Endothelial cell of umbilical vein (primary cell): ENCODE results near the gene SOHLH1. TPM values are rescaled to one million over a fixed set of nuclear protein-coding genes. Genes with fewer than 3 reads are reported as not detected.

Experiments
- BruUV-seq: library from RNA; stranded (reverse); fragments of 400-500 nt; replicated peaks from 2 replicates; lab custom pipeline; 2021; lab: Mats Ljungman, UMichigan
- CTCF ChIA-PET: fragments of 300-600, 350-600 bp; sonication (Branson Sonifier 250); formaldehyde crosslinking; loops from one replicate; lab custom pipeline; 2021; ENCODE audit warnings: antibody characterized with exemption, inconsistent platforms; lab: Charles Lee
- POLR2A ChIA-PET: fragments of 300-600, 350-600 bp; sonication (Branson Sonifier 250); formaldehyde crosslinking; loops from one replicate; lab custom pipeline; 2021; ENCODE audit warnings: antibody characterized with exemption, inconsistent platforms; lab: Charles Lee
- DNase-seq: peaks from one replicate; pipeline ENCODE4 v3.0.0-alpha.2; 2011; ENCODE audit warnings: low read depth, low spot score
- FAIRE-seq: peaks from 2 replicates; lab custom pipeline; 2011; peaks lifted over from hg19 to GRCh38; lab: Jason Lieb, UNC
- H2AFZ ChIP-seq: 2 replicates; pipeline ENCODE4 v1.6.0; 2012; ENCODE audit warnings: low read depth, low read length, control low read depth, inconsistent platforms
- H3K27ac ChIP-seq: 2 replicates; pipeline ENCODE4 v1.5.1; 2011; ENCODE audit warnings: low read depth, mild to moderate bottlenecking, control low read depth, low read length, moderate library complexity; ENCODE audit not compliant: insufficient read depth
- H3K27me3 ChIP-seq, 2 experiments: 2 replicates each; pipeline versions ENCODE4 v1.6.0 to v1.6.1; 2011; ENCODE audit warnings: low read length in 2 of 2, mixed read lengths in 1 of 2; ENCODE audit not compliant: control insufficient read depth in 2 of 2, insufficient read depth in 2 of 2
- H3K36me3 ChIP-seq, 2 experiments: 2 replicates in 1 of 2; 3 replicates in 1 of 2; pipeline ENCODE4 v1.5.1; 2011; ENCODE audit warnings: low read length in 2 of 2, mild to moderate bottlenecking in 1 of 2, moderate library complexity in 1 of 2; ENCODE audit not compliant: control insufficient read depth in 2 of 2, insufficient read depth in 2 of 2; ENCODE audit errors: extremely low read depth in 1 of 2
- H3K4me1 ChIP-seq: 3 replicates; pipeline ENCODE4 v1.5.1; 2011; ENCODE audit warnings: mild to moderate bottlenecking, low read length; ENCODE audit not compliant: control insufficient read depth, insufficient read depth; ENCODE audit errors: extremely low read depth
- H3K4me2 ChIP-seq: 2 replicates; pipeline ENCODE4 v1.6.1; 2011; ENCODE audit warnings: low read length, control low read depth, mixed read lengths; ENCODE audit not compliant: insufficient read depth
- H3K4me3 ChIP-seq, 3 experiments: fragments of 200-600 bp in 1 of 3; sonication (generic), shearing (Covaris generic) in 1 of 3; replicated peaks in 1 of 3; 2 replicates each; pipeline ENCODE4 v1.5.1; 2011 to 2016; ENCODE audit warnings: control low read depth in 3 of 3, low read length in 3 of 3, mild to moderate bottlenecking in 2 of 3, inconsistent platforms in 1 of 3, low read depth in 1 of 3, moderate library complexity in 1 of 3; ENCODE audit not compliant: insufficient read depth in 1 of 3
- H3K79me2 ChIP-seq: 2 replicates; pipeline ENCODE4 v1.6.0; 2012; ENCODE audit warnings: low read length, inconsistent platforms; ENCODE audit not compliant: control insufficient read depth, insufficient read depth
- H3K9ac ChIP-seq: replicated peaks from 2 replicates; pipeline ENCODE3; 2011; ENCODE audit warnings: low read length, control low read depth; ENCODE audit not compliant: insufficient read depth; ENCODE audit errors: extremely low read depth
- H3K9me1 ChIP-seq: replicated peaks from 3 replicates; pipeline ENCODE4 v1.6.0; 2011; ENCODE audit warnings: mild to moderate bottlenecking, low read length; ENCODE audit not compliant: control insufficient read depth, insufficient read depth; ENCODE audit errors: extremely low read depth
- H3K9me3 ChIP-seq: replicated peaks from 2 replicates; pipeline ENCODE4 v1.5.1; 2012; ENCODE audit warnings: low read length, inconsistent platforms; ENCODE audit not compliant: control insufficient read depth, insufficient read depth
- H4K20me1 ChIP-seq: replicated peaks from 2 replicates; pipeline ENCODE3; 2011; ENCODE audit warnings: mild to moderate bottlenecking, low read length; ENCODE audit not compliant: control insufficient read depth, insufficient read depth; ENCODE audit errors: extremely low read depth
- CTCF ChIP-seq, 2 donors: IDR thresholded peaks; 1 replicate in 1 of 2; 2 replicates in 1 of 2; pipeline ENCODE4 v1.5.1; 2011; ENCODE audit warnings: low read length in 2 of 2, mild to moderate bottlenecking in 2 of 2, moderate library complexity in 2 of 2, control low read depth in 1 of 2, inconsistent platforms in 1 of 2, low read depth in 1 of 2; ENCODE audit not compliant: insufficient read depth in 1 of 2; ENCODE audit errors: extremely low read depth in 1 of 2
- EZH2 ChIP-seq: IDR thresholded peaks from 2 replicates; pipeline ENCODE4 v1.6.1; 2012; ENCODE audit warnings: borderline replicate concordance, low read depth, mild to moderate bottlenecking, moderate library complexity, low read length, inconsistent platforms; ENCODE audit not compliant: severe bottlenecking
- FOS ChIP-seq: IDR thresholded peaks from 2 replicates; pipeline ENCODE4 v1.6.1; 2011; ENCODE audit warnings: mild to moderate bottlenecking, low read length, moderate library complexity, borderline replicate concordance; ENCODE audit not compliant: insufficient read depth
- GATA2 ChIP-seq: IDR thresholded peaks from 2 replicates; pipeline ENCODE4 v1.7.0; 2011; ENCODE audit warnings: low read depth, mild to moderate bottlenecking, moderate library complexity, mixed read lengths, low read length; ENCODE audit not compliant: insufficient read length, insufficient read depth
- JUN ChIP-seq: IDR thresholded peaks from 2 replicates; pipeline ENCODE4 v1.6.1; 2011; ENCODE audit warnings: borderline replicate concordance, low read depth; ENCODE audit not compliant: insufficient read length, insufficient read depth
- MYC ChIP-seq: IDR thresholded peaks from one replicate; pipeline ENCODE4 v1.6.1; 2011; ENCODE audit warnings: mild to moderate bottlenecking, low read depth, low read length
- POLR2A ChIP-seq: IDR thresholded peaks from 2 replicates; pipeline ENCODE4 v1.6.1; 2012; ENCODE audit warnings: low read depth, mild to moderate bottlenecking, control low read depth, low read length
- POLR2AphosphoS5 ChIP-seq: IDR thresholded peaks from 2 replicates; pipeline ENCODE4 v1.6.1; 2012; ENCODE audit warnings: low read depth, mild to moderate bottlenecking, control low read depth, low read length, moderate library complexity; ENCODE audit not compliant: insufficient read depth
- dilution Hi-C: fragments of 300-500 bp; cut with MboI; formaldehyde crosslinking; loops from one replicate; pipeline ENCODE4 v1.15.0; 2019; ENCODE audit warnings: low sequenced_read_pairs; ENCODE audit not compliant: extremely low pct_ligation_motif_present
- intact Hi-C: fragments of 100-400 bp; cut with micrococcal nuclease; formaldehyde crosslinking; loops from one replicate; pipeline ENCODE4 v1.10.0; 2022
- polyA plus RNA-seq, 4 experiments: library from polyadenylated mRNA; depleted of rRNA in 3 of 4; stranded (reverse) in 3 of 4; unstranded in 1 of 4; fragments of >200 nt; gene quantifications; 2 replicates each; pipeline versions ENCODE4 v1.2.1 to v1.2.3, GENCODE V29; 2011 to 2012; ENCODE audit warnings: missing spikeins in 1 of 4
- total RNA-seq: library from RNA; stranded (reverse); gene quantifications from 2 replicates; pipeline ENCODE4 v1.2.3, GENCODE V29; 2021
- TF ChIP-seq, protein P1 (sequence below): IDR thresholded peaks from 2 replicates; pipeline ENCODE4 v1.6.1; 2011; ENCODE audit not compliant: insufficient read depth, insufficient read length

The SOHLH1 gene
- total and polyA plus RNA-seq, 2 donors (not counting 3 experiments of a cell fraction or from before 2014, with no cell fraction given), result not detected

- no peak for DNase-seq
- Histone ChIP-seq H3K79me2 (no peaks in the 10 kb centered on the region), H3K9me1 (no peaks in the 10 kb centered on the region), H3K4me3 (no peak overlapping the region), H2AFZ (no peak overlapping the region), H3K9ac (no peak overlapping the region), H3K27me3 (no peaks in the 10 kb centered on the region), H3K4me1 (no peaks in the 10 kb centered on the region), H3K4me2 (no peak overlapping the region), H3K36me3 (no peaks in the 10 kb centered on the region), H3K9me3 (no peaks in the 10 kb centered on the region), H3K27ac (no peak overlapping the region), H4K20me1 (no peaks in the 10 kb centered on the region)
- no peak for FAIRE-seq
- dilution Hi-C loops, result no loop called here
- intact Hi-C loops, result no loop called here
- ChIA-PET CTCF (no interaction called here), POLR2A (no interaction called here)
- TF ChIP-seq JUN (no peak), POLR2AphosphoS5 (no peak), FOS (no peak)
- no TSS peak for BruUV-seq
Observed at GRCh38 chr9:135664266-135664665, 35.0 kb downstream of the SOHLH1 start.

DNA sequence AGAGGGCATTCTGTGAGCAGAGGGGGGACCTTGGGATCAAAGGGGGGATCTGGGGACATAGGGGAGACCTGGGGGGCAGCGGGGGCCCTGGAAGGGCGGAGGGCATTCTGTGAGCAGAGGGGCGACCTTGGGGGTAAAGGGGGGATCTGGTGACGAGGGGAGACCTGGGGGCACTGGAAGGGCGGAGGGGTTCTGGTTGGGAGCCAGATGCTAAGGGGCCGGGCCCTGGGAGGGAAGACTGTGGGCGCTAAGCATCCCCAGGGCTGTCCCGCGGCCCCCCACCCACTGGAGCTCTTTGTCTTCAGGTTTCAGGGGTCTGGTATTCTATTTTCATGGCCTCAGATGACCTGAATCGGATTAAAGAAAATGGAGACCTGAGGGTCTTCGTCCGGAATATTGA lies 35.4 kb downstream of the SOHLH1 start:
- Histone ChIP-seq H3K4me3 (no peak overlapping the region), H3K4me2 (no peak overlapping the region), H3K9me1 (no peaks in the 10 kb centered on the region), H3K9me3 (no peaks in the 10 kb centered on the region), H3K9ac (no peak overlapping the region), H3K27me3 (no peaks in the 10 kb centered on the region), H4K20me1 (no peaks in the 10 kb centered on the region), H3K27ac (no peak overlapping the region), H3K4me1 (no peaks in the 10 kb centered on the region), H3K79me2 (no peaks in the 10 kb centered on the region), H2AFZ (no peak overlapping the region), H3K36me3 (no peaks in the 10 kb centered on the region)
- POLR2A ChIA-PET, result no interaction called here
- intact Hi-C loops (no loop called here), dilution Hi-C loops (no loop called here)
- CTCF ChIA-PET, result no interaction called here
- DNase-seq, result no peak
- BruUV-seq, result no TSS peak
- no peak for TF ChIP-seq POLR2A
- TF ChIP-seq MYC, result no peak
- no peak for TF ChIP-seq POLR2AphosphoS5
- TF ChIP-seq JUN, result no peak
- TF ChIP-seq, protein P1, sequence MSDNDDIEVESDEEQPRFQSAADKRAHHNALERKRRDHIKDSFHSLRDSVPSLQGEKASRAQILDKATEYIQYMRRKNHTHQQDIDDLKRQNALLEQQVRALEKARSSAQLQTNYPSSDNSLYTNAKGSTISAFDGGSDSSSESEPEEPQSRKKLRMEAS, result no peak
- no peak for TF ChIP-seq GATA2
- no peak for TF ChIP-seq EZH2
- TF ChIP-seq FOS, result no peak
- no peak for TF ChIP-seq CTCF (IDR thresholded peaks at IDR 0.05; ENCODE audit: extremely low read depth in 1 of 2, insufficient read depth in 1 of 2, low read depth in 1 of 2, low read length in 2 of 2)
- no peak for FAIRE-seq
